CD4-positive, alpha-beta T cell (primary cell): Measurements from ENCODE around the gene RFPL3. TPM values are rescaled to one million over a fixed set of nuclear protein-coding genes. Genes with fewer than 3 reads are reported as not detected.
"Not testable (repeated sequence)": the region's sequence is repeated elsewhere in the genome, so short reads cannot be mapped to it uniquely, and the experiment has no call there.

ENCODE experiments used
- ATAC-seq: fragments of 200-7000 bp; cut with Tn5 transposase; one replicate; pipeline ENCODE4 v1.10.0; 2022; ENCODE audit warnings: mild to moderate bottlenecking; ENCODE audit not compliant: poor library complexity
- CTCF ChIA-PET: fragments of 350-600 bp; sonication (Branson Sonifier 250); formaldehyde crosslinking; loops from one replicate; lab custom pipeline; 2021; ENCODE audit warnings: antibody characterized with exemption, inconsistent platforms; lab: Charles Lee
- POLR2A ChIA-PET: fragments of 350-600 bp; sonication (Branson Sonifier 250); formaldehyde crosslinking; loops from one replicate; lab custom pipeline; 2021; ENCODE audit warnings: antibody characterized with exemption, inconsistent platforms; lab: Charles Lee
- DNase-seq, 14 experiments: peaks; one replicate each; pipeline ENCODE4 v3.0.0-alpha.2; 2013 to 2020; ENCODE audit warnings: mixed read lengths in 2 of 14
- H3K27ac ChIP-seq, 2 donors: one replicate each; pipeline versions ENCODE4 v1.5.1 to v1.7.0; 2013; ENCODE audit warnings: low read length in 2 of 2, low read depth in 1 of 2, mild to moderate bottlenecking in 1 of 2
- H3K27me3 ChIP-seq, 2 experiments: 1 replicate in 1 of 2; 2 replicates in 1 of 2; pipeline versions ENCODE4 v1.6.1 to v1.7.0; 2013; ENCODE audit warnings: low read length in 2 of 2, control low read depth in 1 of 2, mild to moderate bottlenecking in 1 of 2, moderate library complexity in 1 of 2; ENCODE audit not compliant: insufficient read depth in 2 of 2, control insufficient read depth in 1 of 2
- H3K36me3 ChIP-seq: one replicate; pipeline ENCODE4 v1.6.1; 2013; ENCODE audit warnings: low read length, control low read depth; ENCODE audit not compliant: insufficient read depth
- H3K4me1 ChIP-seq: one replicate; pipeline ENCODE4 v1.6.1; 2013; ENCODE audit warnings: low read length, control low read depth; ENCODE audit not compliant: insufficient read depth
- H3K4me3 ChIP-seq: one replicate; pipeline ENCODE4 v1.5.1; 2013; ENCODE audit warnings: mild to moderate bottlenecking, low read length, moderate library complexity
- H3K9me3 ChIP-seq, 2 experiments: 1 replicate in 1 of 2; 2 replicates in 1 of 2; pipeline versions ENCODE4 v1.6.1 to v1.7.0; 2013; ENCODE audit warnings: low read length in 2 of 2, mild to moderate bottlenecking in 2 of 2, control low read depth in 1 of 2, moderate library complexity in 1 of 2; ENCODE audit not compliant: control insufficient read depth in 1 of 2, insufficient read depth in 1 of 2
- H3K27ac Mint-ChIP-seq: one replicate; pipeline ENCODE4 v1.8.0; 2020; ENCODE audit warnings: mixed read lengths
- H3K27me3 Mint-ChIP-seq: one replicate; pipeline ENCODE4 v1.8.0; 2021; ENCODE audit warnings: mixed read lengths
- H3K36me3 Mint-ChIP-seq: one replicate; pipeline ENCODE4 v1.8.0; 2021; ENCODE audit warnings: low read depth, mixed read lengths
- H3K4me1 Mint-ChIP-seq: one replicate; pipeline ENCODE4 v1.8.0; 2021; ENCODE audit warnings: low read depth, mixed read lengths
- H3K4me3 Mint-ChIP-seq: one replicate; pipeline ENCODE4 v1.8.0; 2020; ENCODE audit warnings: mild to moderate bottlenecking, mixed read lengths
- H3K9me3 Mint-ChIP-seq: one replicate; pipeline ENCODE4 v1.8.0; 2020; ENCODE audit warnings: mixed read lengths
- intact Hi-C, 2 experiments: fragments of 100-400 bp; cut with DNase I in 1 of 2; cut with micrococcal nuclease in 1 of 2; formaldehyde crosslinking; loops; one replicate each; pipeline versions ENCODE4 v1.15.1 to v1.9.0; 2023 to 2025; cut with DNase I, micrococcal nuclease
- total RNA-seq, 174 experiments: library from RNA in 2 of 174; stranded (reverse) in 2 of 174; gene quantifications; one replicate each; pipeline ENCODE4 v1.2.3 and lab custom pipeline; 2021 to 2026
- TF ChIP-seq, protein P1 (sequence below): fragments of 200-600 bp; IDR thresholded peaks from one replicate; pipeline ENCODE4 v1.8.0; 2022; ENCODE audit warnings: antibody characterized with exemption, mild to moderate bottlenecking

RFPL3 gene
- total RNA-seq, 2 experiments from 2014 or later, result not detected

DNA sequence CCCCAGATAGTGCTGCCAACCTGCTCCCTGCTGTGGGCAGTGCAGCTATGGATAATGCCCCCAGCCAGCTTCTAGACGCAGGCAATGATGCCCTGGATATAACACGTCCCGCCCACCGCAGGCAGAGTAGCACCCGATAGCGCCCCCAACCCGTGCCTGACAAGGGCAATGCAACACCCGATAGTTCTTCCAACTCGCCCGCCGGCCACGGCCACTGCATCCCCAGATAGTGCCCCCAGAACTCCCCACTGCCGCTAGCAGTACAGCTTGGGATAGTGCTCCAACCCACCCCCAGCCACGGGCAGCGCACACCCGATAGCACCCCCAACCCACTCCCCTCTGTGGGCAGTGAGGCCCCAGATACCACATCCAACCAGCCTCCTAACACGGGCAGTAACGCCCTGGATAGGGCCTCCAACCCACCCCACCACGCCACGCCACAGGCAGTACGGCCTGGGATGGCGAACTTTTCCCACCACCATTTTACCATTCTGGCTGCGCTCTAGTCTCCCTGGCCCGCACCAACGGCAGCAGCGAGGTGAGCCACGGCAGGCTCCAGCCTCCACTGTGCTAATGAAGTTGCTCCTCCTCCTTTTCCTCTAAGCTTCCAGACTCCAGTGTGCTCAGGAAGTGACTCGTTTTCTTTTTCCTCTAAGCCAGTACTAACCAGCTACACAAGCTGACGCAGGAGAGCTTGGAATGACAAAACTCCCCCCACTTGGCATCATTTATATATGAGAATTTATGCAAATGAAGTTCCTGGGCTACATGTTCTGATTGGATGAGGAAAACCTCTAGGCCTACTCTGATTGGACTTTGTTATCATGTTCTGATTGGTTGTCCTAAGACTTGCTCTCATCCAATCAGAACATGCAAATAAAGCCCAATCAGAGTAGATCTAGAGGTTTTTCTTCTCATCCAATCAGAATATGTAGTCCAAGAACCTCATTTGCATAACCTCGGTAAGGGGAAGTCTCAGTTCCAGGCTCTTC, 3.0 kb upstream of the RFPL3 start:
- Histone ChIP-seq H3K27me3 (no peaks in the 10 kb centered on the region), H3K36me3 (no peaks in the 10 kb centered on the region), H3K9me3 (peaks cover 0 to 15% of the 10 kb centered on the region in 2 experiments), H3K4me3 (no peak overlapping the region), H3K4me1 (no peaks in the 10 kb centered on the region), H3K27ac (no peak overlapping the region)
- intact Hi-C loops, result no loop called here
- ChIA-PET CTCF (no interaction called here), POLR2A (no interaction called here)
- H3K36me3 Mint-ChIP-seq, result peaks cover 2% of the 10 kb centered on the region
- peaks cover 2% of the 10 kb centered on the region for H3K9me3 Mint-ChIP-seq
- no peak overlapping the region for H3K4me3 Mint-ChIP-seq
- no peak overlapping the region for H3K27ac Mint-ChIP-seq
- no peaks in the 10 kb centered on the region for H3K4me1 Mint-ChIP-seq
- DNase-seq (no peak), ATAC-seq (no peak)
- TF ChIP-seq, protein P1, sequence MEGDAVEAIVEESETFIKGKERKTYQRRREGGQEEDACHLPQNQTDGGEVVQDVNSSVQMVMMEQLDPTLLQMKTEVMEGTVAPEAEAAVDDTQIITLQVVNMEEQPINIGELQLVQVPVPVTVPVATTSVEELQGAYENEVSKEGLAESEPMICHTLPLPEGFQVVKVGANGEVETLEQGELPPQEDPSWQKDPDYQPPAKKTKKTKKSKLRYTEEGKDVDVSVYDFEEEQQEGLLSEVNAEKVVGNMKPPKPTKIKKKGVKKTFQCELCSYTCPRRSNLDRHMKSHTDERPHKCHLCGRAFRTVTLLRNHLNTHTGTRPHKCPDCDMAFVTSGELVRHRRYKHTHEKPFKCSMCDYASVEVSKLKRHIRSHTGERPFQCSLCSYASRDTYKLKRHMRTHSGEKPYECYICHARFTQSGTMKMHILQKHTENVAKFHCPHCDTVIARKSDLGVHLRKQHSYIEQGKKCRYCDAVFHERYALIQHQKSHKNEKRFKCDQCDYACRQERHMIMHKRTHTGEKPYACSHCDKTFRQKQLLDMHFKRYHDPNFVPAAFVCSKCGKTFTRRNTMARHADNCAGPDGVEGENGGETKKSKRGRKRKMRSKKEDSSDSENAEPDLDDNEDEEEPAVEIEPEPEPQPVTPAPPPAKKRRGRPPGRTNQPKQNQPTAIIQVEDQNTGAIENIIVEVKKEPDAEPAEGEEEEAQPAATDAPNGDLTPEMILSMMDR, result no peak
- no peaks in the 10 kb centered on the region for H3K27me3 Mint-ChIP-seq

DNA sequence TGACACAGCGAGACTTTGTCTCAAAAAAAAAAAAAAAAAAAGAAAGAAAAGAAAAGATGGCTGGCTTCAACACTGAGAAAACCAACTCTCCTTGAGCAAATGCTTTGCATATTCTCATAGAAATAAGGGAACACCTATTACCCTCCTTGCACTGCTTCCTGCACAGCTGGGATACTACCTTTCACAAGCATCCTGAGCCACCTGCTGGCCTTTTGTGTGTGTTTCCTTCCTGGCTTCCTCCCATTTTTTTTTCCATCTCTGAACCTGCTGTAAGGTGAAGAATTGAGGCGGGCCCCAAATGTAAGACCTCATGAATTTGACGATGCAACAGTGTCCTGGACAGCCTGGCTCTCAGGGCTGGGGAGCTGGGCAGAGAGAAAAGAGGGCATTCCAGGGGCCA, 1.9 kb upstream of the RFPL3 start:
- ChIA-PET POLR2A (no interaction called here), CTCF (no interaction called here)
- Histone ChIP-seq H3K27me3 (no peaks in the 10 kb centered on the region), H3K4me1 (no peaks in the 10 kb centered on the region), H3K4me3 (no peak overlapping the region), H3K36me3 (no peaks in the 10 kb centered on the region), H3K9me3 (peaks cover 0 to 15% of the 10 kb centered on the region in 2 experiments), H3K27ac (no peak overlapping the region)
- no peaks in the 10 kb centered on the region for H3K27me3 Mint-ChIP-seq
- H3K9me3 Mint-ChIP-seq, result peaks cover 2% of the 10 kb centered on the region
- no peaks in the 10 kb centered on the region for H3K4me1 Mint-ChIP-seq
- peak in 1 of 14 experiments; percentile 12 for DNase-seq
- intact Hi-C loops, result no loop called here
- TF ChIP-seq, protein P1, result no peak
- no peak overlapping the region for H3K27ac Mint-ChIP-seq
- peaks cover 5% of the 10 kb centered on the region for H3K36me3 Mint-ChIP-seq
- no peak for ATAC-seq
- no peak overlapping the region for H3K4me3 Mint-ChIP-seq

DNA sequence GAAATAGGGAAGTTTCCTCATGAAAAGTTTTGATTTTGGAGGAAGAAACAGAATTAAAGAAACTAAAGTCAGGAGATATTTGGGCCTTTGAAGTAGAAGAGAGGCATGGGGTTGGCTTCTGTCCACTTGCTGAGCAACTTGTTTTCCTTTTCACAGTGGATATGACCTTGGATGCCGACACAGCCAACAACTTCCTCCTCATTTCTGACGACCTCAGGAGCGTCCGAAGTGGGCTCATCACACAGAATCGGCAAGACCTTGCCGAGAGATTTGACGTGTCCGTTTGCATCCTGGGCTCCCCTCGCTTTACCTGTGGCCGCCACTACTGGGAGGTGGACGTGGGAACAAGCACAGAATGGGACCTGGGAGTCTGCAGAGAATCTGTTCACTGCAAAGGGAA, 2.4 kb downstream of the RFPL3 start:
- H3K36me3 ChIP-seq, POLR2A ChIA-PET, H3K27me3 Mint-ChIP-seq, H3K4me1 Mint-ChIP-seq, H3K36me3 Mint-ChIP-seq, H3K27ac Mint-ChIP-seq, ATAC-seq, H3K27ac ChIP-seq, H3K9me3 Mint-ChIP-seq, H3K27me3 ChIP-seq, DNase-seq, CTCF ChIA-PET, H3K4me3 Mint-ChIP-seq, intact Hi-C loops, H3K9me3 ChIP-seq, H3K4me3 ChIP-seq, H3K4me1 ChIP-seq: not testable (repeated sequence)
